Dermis blood vessel endothelial cell (primary cell): ENCODE data around the gene FIBIN. TPM values are rescaled to one million over a fixed set of nuclear protein-coding genes. Genes with fewer than 3 reads are reported as not detected.
"Not testable (repeated sequence)": the region's sequence is repeated elsewhere in the genome, so short reads cannot be mapped to it uniquely, and the experiment has no call there.

ENCODE experiments used
- DNase-seq: peaks from one replicate; pipeline ENCODE4 v3.0.0; 2010
- total RNA-seq: library from RNA; depleted of rRNA; stranded (reverse); fragments of >200 nt; gene quantifications from 2 replicates; pipeline ENCODE4 v1.2.3, GENCODE V29; 2014

The FIBIN gene
- 0.05 and 0.17 TPM in 2 replicates for total RNA-seq

DNA sequence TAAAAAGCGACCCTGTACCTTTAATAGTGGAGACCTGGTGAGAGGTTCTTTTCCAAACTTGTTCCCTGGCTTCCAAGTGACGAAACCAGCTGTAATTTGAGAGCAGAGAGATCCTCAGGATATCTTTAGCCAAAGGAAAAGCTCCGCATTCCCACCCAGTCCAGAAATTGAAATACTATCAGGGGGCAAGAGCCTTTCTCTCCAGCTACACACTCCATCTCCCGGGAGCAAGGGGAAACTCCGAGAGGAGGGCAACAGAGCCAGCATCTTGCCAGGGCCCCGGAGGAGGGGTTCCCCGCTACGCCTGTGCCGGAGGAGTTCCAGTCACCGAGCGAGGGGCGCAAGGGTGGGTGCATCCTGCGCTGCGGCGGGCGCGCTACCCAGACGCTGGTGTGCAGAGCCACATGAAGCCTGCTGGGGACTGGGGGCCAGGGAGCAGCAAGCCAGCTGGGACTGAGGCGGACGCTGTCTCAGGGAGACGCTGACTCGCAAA lies at the start of gene FIBIN:
TSS of gene FIBIN (plus strand) at position 148 of the 493 bp plus-strand sequence. CDS start 415 bp downstream, outside the sequence.
- no peak for DNase-seq

DNA sequence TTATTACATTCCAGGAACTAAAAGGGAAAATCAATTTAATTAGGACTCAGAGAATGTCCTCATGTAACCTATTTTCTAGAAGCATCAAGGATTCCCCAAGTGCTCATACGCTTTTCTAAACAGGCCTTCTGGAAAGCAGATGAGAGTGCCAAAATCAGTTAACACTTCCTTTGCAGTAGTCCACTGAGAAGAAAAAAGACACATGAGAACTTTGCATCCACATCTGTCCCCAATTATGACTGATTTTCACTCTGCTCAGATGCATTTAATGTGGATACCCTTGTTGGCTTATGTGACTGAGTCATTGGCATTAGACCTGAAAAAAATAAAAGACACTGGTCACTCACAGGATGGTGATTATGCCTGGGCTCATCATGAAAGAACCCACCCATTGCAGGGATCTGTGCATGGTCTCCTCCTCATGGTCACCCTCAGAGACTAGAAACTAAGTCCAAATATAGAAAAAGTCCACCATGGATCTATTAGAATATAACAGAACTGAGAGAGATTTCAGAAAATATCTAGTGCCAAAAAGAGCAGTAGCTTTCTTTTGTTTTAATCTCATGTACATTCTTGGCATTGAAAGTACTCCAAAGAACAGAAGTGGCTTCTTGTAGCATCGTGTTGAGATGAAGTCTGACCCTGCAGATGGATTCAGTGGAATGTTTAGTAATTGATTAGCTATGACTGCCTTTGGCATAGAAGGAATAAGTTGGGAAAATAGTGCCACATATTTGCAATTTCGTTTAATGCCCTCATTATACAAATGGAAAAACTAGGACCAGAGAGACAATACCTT lies 48.8 kb upstream of the FIBIN start:
- no peak for DNase-seq

DNA sequence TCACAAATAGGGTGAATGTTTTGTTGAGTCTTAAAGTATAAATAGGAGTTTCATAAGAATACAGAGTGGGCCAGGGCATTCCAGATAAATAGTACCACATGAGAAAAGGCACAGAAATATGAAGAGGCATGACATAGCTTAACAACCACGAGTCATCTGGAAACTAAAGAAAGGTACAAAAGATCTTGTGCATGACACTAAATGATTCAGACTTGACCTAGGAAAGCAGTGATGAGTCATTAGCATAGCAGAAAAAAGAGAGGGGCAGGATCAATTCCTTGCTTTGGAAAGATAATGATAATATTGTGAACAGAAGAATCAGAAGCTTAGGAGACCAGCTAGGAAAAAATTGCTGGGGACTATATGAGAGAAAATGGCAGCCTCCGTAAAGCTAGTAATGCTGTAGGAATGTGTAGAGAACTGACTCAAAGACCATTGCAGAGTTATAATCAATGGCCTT lies 47.6 kb upstream of the FIBIN start:
- DNase-seq = no peak

- no peak for DNase-seq
These were observed 46.5 kb upstream of the FIBIN start for GRCh38 chr11:26947379-26947844.

DNA sequence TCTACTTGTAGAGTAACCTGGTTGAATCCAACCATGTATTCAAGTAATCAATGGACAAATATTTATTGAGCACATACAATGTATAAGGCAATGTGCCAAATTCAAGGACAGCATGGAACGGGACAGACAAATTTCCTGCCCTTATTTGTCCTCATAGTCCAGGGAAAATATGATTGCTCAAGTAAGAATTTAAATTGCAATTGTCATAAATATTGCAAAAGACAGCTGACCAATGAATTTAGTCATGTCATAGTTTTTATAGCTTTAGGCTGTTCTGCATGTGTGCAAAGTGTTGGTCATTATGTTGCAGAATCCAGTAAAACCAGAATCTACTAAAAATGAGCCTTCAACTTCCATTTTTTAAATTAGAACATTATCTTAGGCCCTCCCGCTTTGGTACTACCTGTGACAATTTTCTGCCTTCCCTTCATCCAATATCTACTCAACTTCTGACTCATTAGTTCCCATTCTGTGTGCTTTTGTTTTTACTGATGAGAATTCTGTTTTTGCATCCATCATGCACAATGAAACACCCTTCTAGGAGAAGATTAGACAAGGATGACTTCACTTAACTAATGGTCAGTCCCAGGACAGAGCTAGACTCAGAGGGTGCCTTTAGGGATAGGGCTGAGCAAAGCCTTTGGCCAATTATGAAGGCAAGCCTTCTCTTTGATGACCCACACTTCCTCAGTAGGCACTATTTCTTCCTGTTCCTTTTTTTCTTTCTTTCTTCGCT lies 45.8 kb upstream of the FIBIN start:
- no peak for DNase-seq

- DNase-seq = no peak
These were observed 45.0 kb upstream of the FIBIN start for GRCh38 chr11:26948881-26949280.

GRCh38 chr11:26949846-26950245 lies 44.1 kb upstream of the FIBIN start:
- DNase-seq = no peak

GRCh38 chr11:26950260-26950719 lies 43.6 kb upstream of the FIBIN start:
- no peak for DNase-seq

DNA sequence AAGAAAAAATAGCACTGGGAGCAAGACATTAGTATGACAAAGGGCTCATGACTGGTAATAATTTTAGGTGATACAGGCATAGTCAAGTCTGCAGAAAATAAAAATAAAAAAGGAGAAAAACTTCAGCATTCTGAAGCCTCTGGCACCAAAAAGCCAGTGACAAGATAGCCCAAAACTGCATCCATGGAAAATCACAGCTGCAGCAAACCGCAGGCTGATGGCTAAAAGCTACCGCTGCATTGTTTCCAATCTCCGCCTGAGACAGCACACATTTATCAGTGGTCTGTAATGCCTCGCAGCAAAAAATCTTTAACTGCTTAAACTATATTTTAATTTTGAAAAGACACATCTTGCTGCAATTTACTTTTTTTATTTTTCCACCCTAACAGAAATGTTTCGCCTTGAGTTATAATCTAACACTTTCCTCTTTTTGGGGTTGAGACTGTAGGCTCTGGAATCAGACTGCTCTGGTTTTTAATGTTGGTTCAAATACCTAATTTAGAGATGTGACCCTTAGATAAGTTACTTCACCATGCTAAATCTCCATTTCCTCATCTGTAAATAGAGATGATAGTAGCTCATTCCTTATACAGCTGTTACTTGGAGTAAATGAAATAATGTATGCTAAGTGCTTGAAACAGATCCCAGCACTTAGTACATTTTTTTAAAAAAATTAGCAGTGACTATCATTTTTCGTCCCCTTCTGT lies 42.0 kb upstream of the FIBIN start:
- DNase-seq = no peak

GRCh38 chr11:26953770-26954392 lies 40.0 kb upstream of the FIBIN start:
- no peak for DNase-seq

DNA sequence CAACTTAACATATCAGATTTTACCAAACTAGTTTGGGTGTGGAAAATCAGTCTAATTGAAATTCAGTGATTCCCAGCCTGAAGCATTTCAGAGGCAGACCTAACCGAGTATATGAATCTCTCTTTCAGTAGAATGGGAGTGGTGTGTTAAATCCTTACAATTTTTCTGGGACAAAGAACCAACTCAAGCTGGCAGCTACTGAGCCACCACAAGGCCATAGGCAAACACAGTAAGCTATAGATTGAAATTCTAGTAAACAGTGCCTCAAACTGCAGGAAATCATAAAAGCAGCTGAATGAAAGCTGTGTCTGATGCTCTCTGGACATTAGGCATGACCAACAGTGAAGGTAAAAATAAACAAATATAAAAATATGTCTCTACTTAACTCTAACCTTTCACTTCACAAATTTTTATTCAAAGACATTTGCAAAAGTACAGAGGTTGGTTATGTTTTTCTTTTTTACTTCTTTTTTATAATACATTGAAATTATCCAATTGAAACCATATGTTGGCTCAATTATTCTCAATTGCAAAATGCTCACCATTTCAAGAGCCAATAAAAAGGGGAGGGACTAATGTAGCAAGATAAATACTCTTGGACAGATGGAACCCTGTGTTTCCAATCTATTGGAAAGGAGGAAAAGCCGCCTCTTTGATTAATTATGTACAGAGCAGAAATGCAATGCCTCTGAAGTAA lies 35.8 kb upstream of the FIBIN start:
- no peak for DNase-seq

GRCh38 chr11:26958702-26959049 lies 35.2 kb upstream of the FIBIN start:
- no peak for DNase-seq

DNA sequence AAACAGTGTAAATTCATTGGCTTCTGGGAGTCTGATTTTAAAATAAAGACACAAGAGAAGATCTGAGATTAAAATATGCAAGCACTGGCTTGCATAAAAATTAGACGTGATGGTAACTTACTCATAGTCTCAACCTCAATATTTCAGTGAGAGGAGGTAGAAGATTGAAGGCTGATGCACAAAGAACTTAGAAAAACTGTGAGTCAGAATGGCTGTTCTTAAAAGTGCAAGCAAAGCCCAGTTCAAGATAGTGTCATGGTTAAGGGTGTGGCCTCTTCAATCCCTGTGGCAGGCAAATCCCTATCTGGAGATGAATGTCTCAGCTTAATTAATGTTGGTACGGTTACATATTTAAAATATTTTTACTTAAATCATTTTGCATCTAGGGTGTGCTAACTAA lies 33.6 kb upstream of the FIBIN start:
- DNase-seq = no peak

DNA sequence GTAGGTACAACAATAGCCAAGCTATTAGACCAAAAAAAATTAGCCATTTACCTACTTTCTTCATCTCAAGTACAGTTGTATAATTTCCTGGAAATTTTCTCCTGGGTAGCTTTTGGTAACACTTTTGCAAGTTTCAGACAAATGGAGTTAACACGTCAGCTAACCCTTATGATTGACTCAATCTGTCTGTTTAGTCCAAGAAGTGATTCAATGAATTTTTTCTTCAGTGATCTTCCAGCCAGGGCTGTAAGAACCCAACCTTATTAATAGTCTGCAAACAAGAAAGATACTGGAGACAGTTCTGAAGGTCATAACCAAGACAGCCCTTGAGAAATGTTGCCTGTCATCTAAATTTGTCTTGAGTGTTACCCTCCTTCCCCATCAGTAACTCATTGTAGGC lies 30.1 kb upstream of the FIBIN start:
- DNase-seq = no peak

GRCh38 chr11:26964339-26964738 lies 29.6 kb upstream of the FIBIN start:
- DNase-seq = no peak

GRCh38 chr11:26964847-26965485 lies 28.9 kb upstream of the FIBIN start:
- DNase-seq = not testable (repeated sequence)

- DNase-seq = no peak
These were observed 22.0 kb upstream of the FIBIN start for GRCh38 chr11:26971961-26972360.

GRCh38 chr11:26974069-26974783 lies 19.7 kb upstream of the FIBIN start:
- no peak for DNase-seq

GRCh38 chr11:26974996-26975395 lies 18.9 kb upstream of the FIBIN start:
- DNase-seq = no peak

DNA sequence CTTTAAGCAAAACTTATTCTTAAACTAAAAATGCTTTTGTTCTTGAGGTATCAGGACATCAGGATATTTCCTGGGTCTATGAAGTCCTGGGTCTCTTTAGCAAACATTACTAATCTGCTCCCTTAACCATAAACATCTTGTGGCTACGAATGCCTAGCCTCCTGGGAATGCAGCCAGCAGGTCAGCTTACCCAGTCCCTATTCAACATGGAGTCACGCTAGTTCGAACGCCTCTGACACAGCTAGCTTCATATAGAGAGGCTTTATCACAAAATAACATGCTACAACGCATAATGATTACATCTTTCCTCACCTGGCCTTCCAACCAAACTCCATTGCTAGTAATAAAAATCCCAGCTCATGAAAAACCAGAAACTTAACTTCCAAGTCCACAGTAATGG lies 17.5 kb upstream of the FIBIN start:
- DNase-seq = no peak

DNA sequence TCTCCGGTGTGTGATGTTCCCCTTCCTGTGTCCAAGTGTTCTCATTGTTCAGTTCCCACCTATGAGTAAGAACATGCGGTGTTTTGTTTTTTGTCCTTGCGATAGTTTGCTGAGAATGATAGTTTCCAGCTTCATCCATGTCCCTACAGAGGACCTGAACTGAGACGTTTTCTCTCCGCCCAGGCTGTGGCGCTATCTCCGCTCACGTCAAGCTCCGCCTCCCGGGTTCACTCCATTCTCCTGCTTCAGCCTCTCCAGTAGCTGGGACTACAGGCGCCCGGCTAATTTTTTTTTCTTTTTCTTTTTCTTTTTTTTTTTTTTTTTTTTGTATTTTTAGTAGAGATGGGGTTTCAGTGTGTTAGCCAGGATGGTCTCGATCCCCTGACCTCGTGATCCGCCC lies 16.7 kb upstream of the FIBIN start:
- not testable (repeated sequence) for DNase-seq
